Measurements from ENCODE around the gene NPBWR2. TPM values are rescaled to one million over a fixed set of nuclear protein-coding genes. Genes with fewer than 3 reads are reported as not detected.
"Not testable (repeated sequence)": the region's sequence is repeated elsewhere in the genome, so short reads cannot be mapped to it uniquely, and the experiment has no call there.

The NPBWR2 gene
- total and polyA plus RNA-seq, 4 donors, result not detected

- no peak for TF ChIP-seq CTCF (IDR thresholded peaks at IDR 0.05; ENCODE audit: low read depth, low read length, missing input control)
Observed at GRCh38 chr20:64130876-64131275, 23.5 kb upstream of the NPBWR2 start (continued).

- H3K4me1 ChIP-seq (ENCODE audit: control insufficient read depth in 4 of 4, insufficient read depth in 4 of 4, low read length in 3 of 4), result no peaks in the 10 kb centered on the region
- no peak overlapping the region for H3K27ac ChIP-seq (ENCODE audit: low read depth in 1 of 2, low read length in 2 of 2)
- no peak overlapping the region for H3K4me3 ChIP-seq (ENCODE audit: low read depth in 1 of 3, low read length in 3 of 3)
- TF ChIP-seq YY1 (IDR thresholded peaks at IDR 0.05), result no peak
- no peak for TF ChIP-seq GABPA (IDR thresholded peaks at IDR 0.05 in 1 of 2, conservative IDR thresholded peaks at IDR 0.05 in 1 of 2)
- TF ChIP-seq TAF1 (conservative IDR thresholded peaks at IDR 0.05), result no peak
- TF ChIP-seq FOXA1 (IDR thresholded peaks at IDR 0.05), result no peak
- TF ChIP-seq RXRA (IDR thresholded peaks at IDR 0.05), result no peak
- no peak for TF ChIP-seq SP1 (IDR thresholded peaks at IDR 0.05)
- TF ChIP-seq ZBTB33 (IDR thresholded peaks at IDR 0.05), result no peak
- TF ChIP-seq MAX (IDR thresholded peaks at IDR 0.05), result no peak
- TF ChIP-seq CTCF (IDR thresholded peaks at IDR 0.05; ENCODE audit: low read depth, low read length, missing input control), result no peak
- TF ChIP-seq HNF4A (conservative IDR thresholded peaks at IDR 0.05), result no peak
- no peaks in the 10 kb centered on the region for H3K27me3 ChIP-seq (ENCODE audit: control insufficient read depth in 4 of 4, insufficient read depth in 4 of 4, low read length in 3 of 4)
- DNase-seq (ENCODE audit: low spot score), result no peak
- no peaks in the 10 kb centered on the region for H3K36me3 ChIP-seq (ENCODE audit: control insufficient read depth in 4 of 4, insufficient read depth in 3 of 4, low read depth in 1 of 4, low read length in 3 of 4)
- H3K9me3 ChIP-seq (ENCODE audit: control insufficient read depth in 4 of 4, low read length in 3 of 4), result no peaks in the 10 kb centered on the region
- no peak overlapping the region for H3K9ac ChIP-seq (ENCODE audit: low read depth in 1 of 2, low read length in 2 of 2)
- WGBS, result 79% methylated on average over 5 of the region's 5 CpGs
Observed at GRCh38 chr20:64130271-64130670, 22.9 kb upstream of the NPBWR2 start.

GRCh38 chr20:64129146-64129782 lies 21.9 kb upstream of the NPBWR2 start:
- 82% methylated on average over 11 of the region's 11 CpGs for WGBS
- no peak overlapping the region for H3K4me3 ChIP-seq (ENCODE audit: low read depth in 1 of 3, low read length in 3 of 3)
- TF ChIP-seq SP1 (IDR thresholded peaks at IDR 0.05) (no peak), TAF1 (conservative IDR thresholded peaks at IDR 0.05) (no peak), REST (IDR thresholded peaks at IDR 0.05) (no peak), GABPA (IDR thresholded peaks at IDR 0.05 in 1 of 2, conservative IDR thresholded peaks at IDR 0.05 in 1 of 2) (no peak), ZBTB33 (IDR thresholded peaks at IDR 0.05) (no peak), FOXA2 (IDR thresholded peaks at IDR 0.05) (no peak)
- H3K9me3 ChIP-seq (ENCODE audit: control insufficient read depth in 4 of 4, low read length in 3 of 4), result no peaks in the 10 kb centered on the region
- H3K27ac ChIP-seq (ENCODE audit: low read depth in 1 of 2, low read length in 2 of 2), result no peak overlapping the region
- no peaks in the 10 kb centered on the region for H3K4me1 ChIP-seq (ENCODE audit: control insufficient read depth in 4 of 4, insufficient read depth in 4 of 4, low read length in 3 of 4)
- H3K27me3 ChIP-seq (ENCODE audit: control insufficient read depth in 4 of 4, insufficient read depth in 4 of 4, low read length in 3 of 4), result no peaks in the 10 kb centered on the region
- no peak overlapping the region for H3K9ac ChIP-seq (ENCODE audit: low read depth in 1 of 2, low read length in 2 of 2)
- DNase-seq (ENCODE audit: low spot score), result no peak
- no peaks in the 10 kb centered on the region for H3K36me3 ChIP-seq (ENCODE audit: control insufficient read depth in 4 of 4, insufficient read depth in 3 of 4, low read depth in 1 of 4, low read length in 3 of 4)

GRCh38 chr20:64123517-64123916 lies 16.2 kb upstream of the NPBWR2 start:
- H3K27ac ChIP-seq (ENCODE audit: low read depth in 1 of 2, low read length in 2 of 2); H3K4me1 ChIP-seq (ENCODE audit: control insufficient read depth in 4 of 4, insufficient read depth in 4 of 4, low read length in 3 of 4); DNase-seq (ENCODE audit: low spot score); H3K36me3 ChIP-seq (ENCODE audit: control insufficient read depth in 4 of 4, insufficient read depth in 3 of 4, low read depth in 1 of 4, low read length in 3 of 4); H3K27me3 ChIP-seq (ENCODE audit: control insufficient read depth in 4 of 4, insufficient read depth in 4 of 4, low read length in 3 of 4); H3K9me3 ChIP-seq (ENCODE audit: control insufficient read depth in 4 of 4, low read length in 3 of 4); H3K4me3 ChIP-seq (ENCODE audit: low read depth in 1 of 3, low read length in 3 of 3); H3K9ac ChIP-seq (ENCODE audit: low read depth in 1 of 2, low read length in 2 of 2): not testable (repeated sequence)
- WGBS, result 79% methylated on average over 11 of the region's 11 CpGs

Data from liver (tissue), 9 donors.